ENCODE measurements around the gene PLEKHG4B. TPM values are rescaled to one million over a fixed set of nuclear protein-coding genes. Genes with fewer than 3 reads are reported as not detected.

Gene PLEKHG4B
- total and polyA plus RNA-seq, 2 experiments from 2014 or later, result 9.9 to 20.1 TPM

DNA sequence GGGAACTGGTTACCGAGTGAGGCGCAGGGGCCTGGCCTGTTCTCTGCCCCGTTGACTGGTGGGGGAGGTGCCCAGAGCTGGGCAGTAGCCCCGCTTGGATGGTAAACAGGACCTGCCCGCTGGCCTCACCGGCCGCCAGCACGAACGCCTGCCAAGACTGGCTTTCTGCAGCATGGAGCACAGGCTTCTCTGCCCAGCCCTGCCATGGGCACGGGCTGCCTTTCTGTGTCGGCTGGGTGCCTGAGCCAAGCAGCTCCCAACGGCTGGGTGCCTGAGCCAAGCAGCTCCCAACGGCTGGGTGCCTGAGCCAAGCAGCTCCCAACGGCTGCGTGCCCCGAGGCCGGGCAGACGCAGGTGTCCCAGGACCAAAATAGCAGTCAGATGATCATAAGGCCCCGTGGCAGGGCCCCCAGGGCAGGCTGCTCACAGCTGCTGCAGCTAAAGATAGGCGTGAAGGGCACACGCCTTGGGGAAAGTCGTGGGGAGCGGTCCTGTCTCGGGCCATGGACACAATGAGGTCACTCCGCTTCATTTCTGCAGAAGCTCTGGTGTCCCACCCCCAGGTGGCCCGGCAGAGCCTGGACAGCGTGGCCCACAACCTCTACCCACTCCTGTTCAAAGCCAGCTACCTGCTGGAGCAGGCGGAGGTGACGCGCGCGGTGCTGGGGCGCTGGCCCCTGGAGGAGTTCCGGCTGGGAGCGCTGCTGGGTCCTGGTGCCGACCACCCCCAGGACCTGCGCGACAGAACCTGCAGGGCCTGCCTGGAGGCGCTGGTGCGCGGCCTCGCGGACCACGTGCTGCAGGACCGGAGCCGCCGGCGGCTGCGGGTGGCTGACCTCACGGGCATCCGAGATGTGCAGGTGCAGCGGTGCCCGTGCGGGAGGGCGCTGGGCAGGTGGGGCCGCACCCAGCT lies 99.3 kb downstream of the PLEKHG4B start, which contains the start of gene LRRC14B:
Gene LRRC14B (plus strand): TSS at position 460 of the 913 bp plus-strand sequence. CDS start 44 bp downstream, at position 504.
- TF ChIP-seq, protein P1, sequence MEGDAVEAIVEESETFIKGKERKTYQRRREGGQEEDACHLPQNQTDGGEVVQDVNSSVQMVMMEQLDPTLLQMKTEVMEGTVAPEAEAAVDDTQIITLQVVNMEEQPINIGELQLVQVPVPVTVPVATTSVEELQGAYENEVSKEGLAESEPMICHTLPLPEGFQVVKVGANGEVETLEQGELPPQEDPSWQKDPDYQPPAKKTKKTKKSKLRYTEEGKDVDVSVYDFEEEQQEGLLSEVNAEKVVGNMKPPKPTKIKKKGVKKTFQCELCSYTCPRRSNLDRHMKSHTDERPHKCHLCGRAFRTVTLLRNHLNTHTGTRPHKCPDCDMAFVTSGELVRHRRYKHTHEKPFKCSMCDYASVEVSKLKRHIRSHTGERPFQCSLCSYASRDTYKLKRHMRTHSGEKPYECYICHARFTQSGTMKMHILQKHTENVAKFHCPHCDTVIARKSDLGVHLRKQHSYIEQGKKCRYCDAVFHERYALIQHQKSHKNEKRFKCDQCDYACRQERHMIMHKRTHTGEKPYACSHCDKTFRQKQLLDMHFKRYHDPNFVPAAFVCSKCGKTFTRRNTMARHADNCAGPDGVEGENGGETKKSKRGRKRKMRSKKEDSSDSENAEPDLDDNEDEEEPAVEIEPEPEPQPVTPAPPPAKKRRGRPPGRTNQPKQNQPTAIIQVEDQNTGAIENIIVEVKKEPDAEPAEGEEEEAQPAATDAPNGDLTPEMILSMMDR (IDR thresholded peaks at IDR 0.05; ENCODE audit: low read depth, low read length), result no peak
- Histone ChIP-seq H3K36me3 (no peaks in the 10 kb centered on the region), H3K27ac (peak within 1 kb of the TSS; percentile 56), H3K27me3 (no peaks in the 10 kb centered on the region), H3K4me1 (ENCODE audit: low read depth) (peaks cover 29% of the 10 kb centered on the region), H3K4me3 (no peak within 1 kb of the TSS), H3K9me3 (ENCODE audit: low read depth) (no peaks in the 10 kb centered on the region)
- peak in 1 of 2 donors; percentile 57 for DNase-seq (ENCODE audit: low read depth in 1 of 2, low spot score in 1 of 2)

DNA sequence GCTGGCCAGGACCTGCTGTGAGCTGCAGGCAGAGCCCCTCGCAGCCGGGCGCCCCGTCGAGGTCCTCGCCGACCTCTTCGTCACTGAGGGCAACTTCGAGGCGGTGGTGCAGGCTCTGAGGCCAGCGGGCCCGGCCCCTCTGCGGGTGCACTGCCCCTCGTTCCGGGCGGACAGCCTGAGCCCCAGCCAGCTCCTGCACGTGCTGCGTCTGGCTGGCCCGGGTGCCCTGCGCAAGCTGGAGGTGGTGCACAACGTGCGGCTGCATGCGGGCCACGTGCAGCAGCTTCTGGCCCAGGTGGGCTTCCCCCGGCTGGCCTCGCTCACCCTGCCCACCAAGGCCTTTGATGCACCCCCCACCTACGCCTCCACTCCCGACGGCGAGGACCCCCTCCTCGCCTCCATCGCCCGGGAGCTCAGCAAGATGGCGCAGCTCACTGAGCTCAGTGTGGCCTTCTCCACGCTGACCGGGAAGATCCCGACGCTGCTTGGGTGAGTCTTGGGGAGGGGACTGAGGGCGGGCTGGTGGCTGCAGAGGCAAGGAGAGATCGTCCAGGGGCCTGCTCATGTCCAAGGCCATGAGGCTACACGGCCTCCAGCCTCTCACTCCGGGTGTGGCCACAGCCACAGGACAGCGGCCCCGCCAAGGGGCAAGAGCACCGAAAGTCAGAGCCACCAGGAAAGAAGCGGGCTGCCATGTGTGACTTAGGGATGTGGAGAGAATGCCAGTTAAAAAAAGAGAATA lies 100.2 kb downstream of the PLEKHG4B start:
- no peaks in the 10 kb centered on the region for H3K36me3 ChIP-seq
- peak overlapping the region; percentile 56 for H3K27ac ChIP-seq
- H3K4me3 ChIP-seq, result no peak overlapping the region
- DNase-seq (ENCODE audit: low read depth in 1 of 2, low spot score in 1 of 2), result no peak
- H3K27me3 ChIP-seq, result no peaks in the 10 kb centered on the region
- H3K4me1 ChIP-seq (ENCODE audit: low read depth), result peaks cover 29% of the 10 kb centered on the region
- TF ChIP-seq, protein P1 (IDR thresholded peaks at IDR 0.05; ENCODE audit: low read depth, low read length), result no peak
- H3K9me3 ChIP-seq (ENCODE audit: low read depth), result no peaks in the 10 kb centered on the region

DNA sequence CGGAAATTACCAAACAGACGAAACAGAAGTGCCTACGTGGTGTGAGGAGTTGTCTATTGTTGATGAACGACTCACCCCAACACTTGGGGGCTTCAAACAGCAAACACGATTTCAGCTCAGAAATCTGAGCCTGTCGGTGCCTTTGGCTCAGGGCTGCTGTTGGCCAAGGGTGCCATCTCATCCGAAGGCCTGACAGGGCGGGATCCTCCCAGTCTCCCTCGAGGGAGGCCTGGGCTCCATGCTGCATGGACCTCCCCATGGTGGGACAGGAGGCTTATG lies 100.7 kb downstream of the PLEKHG4B start:
- no peak overlapping the region for H3K27ac ChIP-seq
- peaks cover 29% of the 10 kb centered on the region for H3K4me1 ChIP-seq (ENCODE audit: low read depth)
- no peaks in the 10 kb centered on the region for H3K36me3 ChIP-seq
- H3K27me3 ChIP-seq, result no peaks in the 10 kb centered on the region
- TF ChIP-seq, protein P1 (IDR thresholded peaks at IDR 0.05; ENCODE audit: low read depth, low read length), result no peak
- no peaks in the 10 kb centered on the region for H3K9me3 ChIP-seq (ENCODE audit: low read depth)
- no peak overlapping the region for H3K4me3 ChIP-seq
- no peak for DNase-seq (ENCODE audit: low read depth in 1 of 2, low spot score in 1 of 2)

DNA sequence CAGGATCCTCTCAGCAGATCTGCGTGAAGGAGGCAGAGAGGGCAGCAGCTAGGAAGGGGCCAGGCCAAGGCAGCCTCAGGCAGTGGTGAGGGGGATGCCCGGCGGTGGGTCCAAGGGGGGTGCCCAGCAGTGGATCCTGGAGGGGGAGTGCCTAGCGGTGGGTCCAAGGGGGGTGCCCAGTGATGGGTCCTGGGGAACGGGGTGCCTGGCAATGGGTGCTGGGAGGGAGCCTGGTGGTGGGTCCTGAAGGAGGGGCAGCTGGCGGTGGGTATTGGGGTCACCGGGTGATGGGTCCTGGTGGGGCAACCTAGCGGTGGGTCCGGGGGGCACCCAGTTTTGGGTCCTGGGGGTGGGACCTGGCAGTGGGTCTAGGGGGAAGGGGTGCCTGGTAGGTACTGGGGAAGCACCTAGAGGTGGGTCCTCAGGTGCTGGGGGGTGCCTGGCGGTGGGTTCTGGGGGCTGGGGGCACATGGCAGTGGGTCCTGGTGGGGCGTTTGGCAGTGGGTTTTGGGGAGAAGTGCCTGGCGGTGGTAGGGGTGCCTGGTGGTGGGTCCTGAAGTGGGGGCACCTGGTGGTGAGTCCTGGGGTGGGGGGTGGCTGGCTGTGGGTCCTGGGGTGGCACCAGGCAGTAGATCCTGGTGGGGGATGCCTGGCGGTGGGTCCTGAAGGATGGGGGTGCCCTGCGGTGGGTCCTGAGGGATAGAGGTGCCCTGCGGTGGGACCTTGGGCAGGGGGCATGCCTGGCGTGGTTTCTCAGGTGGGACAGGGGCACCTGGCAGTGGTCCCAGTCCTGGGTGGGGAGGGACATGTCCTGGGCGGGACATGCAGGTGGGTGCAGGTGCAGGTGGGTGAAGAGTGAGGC lies 101.2 kb downstream of the PLEKHG4B start:
- no peaks in the 10 kb centered on the region for H3K9me3 ChIP-seq (ENCODE audit: low read depth)
- TF ChIP-seq, protein P1 (IDR thresholded peaks at IDR 0.05; ENCODE audit: low read depth, low read length), result no peak
- H3K36me3 ChIP-seq, result no peaks in the 10 kb centered on the region
- peaks cover 29% of the 10 kb centered on the region for H3K4me1 ChIP-seq (ENCODE audit: low read depth)
- no peak overlapping the region for H3K27ac ChIP-seq
- H3K27me3 ChIP-seq, result no peaks in the 10 kb centered on the region
- DNase-seq (ENCODE audit: low read depth in 1 of 2, low spot score in 1 of 2), result no peak
- no peak overlapping the region for H3K4me3 ChIP-seq

DNA sequence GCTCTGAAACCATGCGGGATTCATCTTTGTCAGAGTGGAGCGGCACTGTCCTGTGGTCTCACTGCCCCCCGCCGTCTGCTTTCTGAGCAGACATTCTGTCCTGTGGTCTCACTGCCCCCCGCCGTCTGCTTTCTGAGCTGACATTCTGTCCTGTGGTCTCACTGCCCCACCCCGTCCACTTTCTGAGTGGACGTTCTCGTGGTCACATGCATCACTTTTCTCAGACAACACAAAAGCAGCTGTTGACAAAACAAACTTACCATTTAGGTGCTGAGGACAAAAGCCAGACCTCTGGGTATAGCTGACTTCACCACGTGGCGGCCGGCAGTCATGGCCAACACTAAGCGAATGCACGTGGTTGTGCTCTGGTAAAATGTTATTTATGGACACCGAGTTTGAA lies 102.1 kb downstream of the PLEKHG4B start:
- H3K27ac ChIP-seq, result no peak overlapping the region
- H3K36me3 ChIP-seq, result no peaks in the 10 kb centered on the region
- TF ChIP-seq, protein P1 (IDR thresholded peaks at IDR 0.05; ENCODE audit: low read depth, low read length), result no peak

More for the DNA sequence above, 102.1 kb downstream of the PLEKHG4B start:
- H3K9me3 ChIP-seq (ENCODE audit: low read depth), result no peaks in the 10 kb centered on the region
- H3K4me1 ChIP-seq (ENCODE audit: low read depth), result peaks cover 25% of the 10 kb centered on the region
- DNase-seq (ENCODE audit: low read depth in 1 of 2, low spot score in 1 of 2), result no peak
- H3K27me3 ChIP-seq, result no peaks in the 10 kb centered on the region
- no peak overlapping the region for H3K4me3 ChIP-seq
